ENCODE results near the gene MAD1L1.

DNA sequence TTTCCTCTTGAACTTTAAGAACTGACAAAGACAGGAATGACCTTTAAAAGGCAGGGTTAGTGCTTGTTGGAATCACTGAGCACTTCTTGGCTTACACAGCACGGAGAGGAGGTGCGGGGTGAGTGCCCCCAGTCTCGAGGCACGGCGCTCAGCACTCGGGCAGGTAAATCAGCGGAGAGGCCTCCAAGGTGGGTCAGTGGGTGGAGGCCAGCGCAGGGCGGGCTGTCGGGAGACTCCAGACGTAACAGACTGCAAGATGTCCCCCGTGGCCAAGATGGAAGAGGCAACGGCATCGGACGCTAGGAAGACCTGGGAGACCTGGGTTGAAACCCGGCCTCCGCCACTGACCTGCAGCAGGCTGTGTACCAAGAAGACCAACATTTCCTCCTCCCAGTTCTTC is 149.4 kb downstream of the MAD1L1 start:
- TF ChIP-seq POLR2AphosphoS5 (IDR thresholded peaks at IDR 0.05; ENCODE audit: low read depth, low read length) (no peak), CEBPB (IDR thresholded peaks at IDR 0.05; ENCODE audit: low read depth, low read length) (no peak), POLR2A (IDR thresholded peaks at IDR 0.05; ENCODE audit: control extremely low read depth in 1 of 2, low read depth in 2 of 2, low read length in 2 of 2) (no peak)
